Liver (tissue), 9 donors: Measurements from ENCODE around the gene PHYKPL. TPM values are rescaled to one million over a fixed set of nuclear protein-coding genes. Genes with fewer than 3 reads are reported as not detected.

ENCODE experiments used
- DNase-seq: peaks from one replicate; pipeline ENCODE4 v3.0.0-alpha.2; 2017; ENCODE audit warnings: low spot score
- H3K27ac ChIP-seq, 2 donors: one replicate each; pipeline ENCODE4 v1.7.0; 2013; ENCODE audit warnings: inconsistent platforms in 2 of 2, low read length in 2 of 2, control low read depth in 1 of 2, low read depth in 1 of 2, mild to moderate bottlenecking in 1 of 2
- H3K27me3 ChIP-seq, 4 donors: one replicate each; pipeline versions ENCODE4 v1.6.1 to v1.7.0; 2013; ENCODE audit warnings: low read length in 3 of 4, inconsistent platforms in 1 of 4, mild to moderate bottlenecking in 1 of 4, moderate library complexity in 1 of 4; ENCODE audit not compliant: control insufficient read depth in 4 of 4, insufficient read depth in 4 of 4
- H3K36me3 ChIP-seq, 4 donors: one replicate each; pipeline versions ENCODE4 v1.6.1 to v1.7.0; 2013; ENCODE audit warnings: low read length in 3 of 4, mild to moderate bottlenecking in 3 of 4, low read depth in 1 of 4, moderate library complexity in 1 of 4; ENCODE audit not compliant: control insufficient read depth in 4 of 4, insufficient read depth in 3 of 4
- H3K4me1 ChIP-seq, 4 donors: one replicate each; pipeline versions ENCODE4 v1.6.1 to v1.7.0; 2013; ENCODE audit warnings: low read length in 3 of 4, mild to moderate bottlenecking in 3 of 4, moderate library complexity in 1 of 4; ENCODE audit not compliant: control insufficient read depth in 4 of 4, insufficient read depth in 4 of 4
- H3K4me3 ChIP-seq, 3 donors: one replicate each; pipeline versions ENCODE4 v1.6.1 to v1.7.0; 2013; ENCODE audit warnings: low read length in 3 of 3, control low read depth in 1 of 3, low read depth in 1 of 3, mild to moderate bottlenecking in 1 of 3
- H3K9ac ChIP-seq, 2 donors: one replicate each; pipeline ENCODE4 v1.7.0; 2013; ENCODE audit warnings: low read length in 2 of 2, mild to moderate bottlenecking in 2 of 2, moderate library complexity in 2 of 2, control low read depth in 1 of 2, low read depth in 1 of 2
- H3K9me3 ChIP-seq, 4 donors: one replicate each; pipeline versions ENCODE4 v1.6.1 to v1.7.0; 2013; ENCODE audit warnings: low read length in 3 of 4; ENCODE audit not compliant: control insufficient read depth in 4 of 4
- ATF3 ChIP-seq: IDR thresholded peaks from 2 replicates; pipeline ENCODE4 v1.6.1; 2016; ENCODE audit warnings: antibody characterized with exemption
- CTCF ChIP-seq: fragments of 150-350 bp; IDR thresholded peaks from 2 replicates; pipeline ENCODE4 v1.5.1; 2017; ENCODE audit warnings: improper control_type of control experiment, low read depth, low read length; ENCODE audit not compliant: missing input control
- EGR1 ChIP-seq, 2 donors: IDR thresholded peaks; 2 replicates each; pipeline ENCODE4 v1.6.1; 2016 to 2018; ENCODE audit warnings: antibody characterized with exemption in 2 of 2, low read depth in 2 of 2
- FOXA1 ChIP-seq: IDR thresholded peaks from 2 replicates; pipeline ENCODE4 v1.6.1; 2016; ENCODE audit warnings: antibody characterized with exemption
- FOXA2 ChIP-seq: IDR thresholded peaks from 2 replicates; pipeline ENCODE4 v1.6.1; 2016; ENCODE audit warnings: antibody characterized with exemption
- GABPA ChIP-seq, 2 donors: IDR thresholded peaks in 1 of 2; conservative IDR thresholded peaks in 1 of 2; 2 replicates each; pipeline ENCODE4 v1.6.1; 2016; ENCODE audit warnings: antibody characterized with exemption in 2 of 2, mild to moderate bottlenecking in 1 of 2, moderate library complexity in 1 of 2
- HNF4A ChIP-seq, 2 donors: conservative IDR thresholded peaks; 2 replicates each; pipeline ENCODE4 v1.6.1; 2016; ENCODE audit warnings: antibody characterized with exemption in 2 of 2, mild to moderate bottlenecking in 2 of 2
- HNF4G ChIP-seq: IDR thresholded peaks from 2 replicates; pipeline ENCODE4 v1.6.1; 2016; ENCODE audit warnings: antibody characterized with exemption
- JUND ChIP-seq, 2 donors: IDR thresholded peaks; 2 replicates each; pipeline ENCODE4 v1.6.1; 2016; ENCODE audit warnings: antibody characterized with exemption in 2 of 2
- NR2F2 ChIP-seq: IDR thresholded peaks from 2 replicates; pipeline ENCODE4 v1.6.1; 2016; ENCODE audit warnings: antibody characterized with exemption
- RAD21 ChIP-seq, 2 donors: IDR thresholded peaks; 2 replicates each; pipeline ENCODE4 v1.6.1; 2016; ENCODE audit warnings: antibody characterized with exemption in 2 of 2, mild to moderate bottlenecking in 2 of 2
- RXRA ChIP-seq, 2 donors: IDR thresholded peaks; 2 replicates each; pipeline ENCODE4 v1.6.1; 2017 to 2018; ENCODE audit warnings: antibody characterized with exemption in 2 of 2, mild to moderate bottlenecking in 1 of 2
- SP1 ChIP-seq: IDR thresholded peaks from 2 replicates; pipeline ENCODE4 v1.6.1; 2018; ENCODE audit warnings: antibody characterized with exemption, mild to moderate bottlenecking
- TAF1 ChIP-seq: conservative IDR thresholded peaks from 2 replicates; pipeline ENCODE4 v1.6.1; 2016; ENCODE audit warnings: antibody characterized with exemption, mild to moderate bottlenecking
- YY1 ChIP-seq: IDR thresholded peaks from 2 replicates; pipeline ENCODE4 v1.6.1; 2016; ENCODE audit warnings: antibody characterized with exemption, mild to moderate bottlenecking
- ZBTB33 ChIP-seq: IDR thresholded peaks from 2 replicates; pipeline ENCODE4 v1.6.1; 2016; ENCODE audit warnings: antibody characterized with exemption
- WGBS: extraction: QIAGEN DNeasy Blood & Tissue Kit; methylation state at CpG from one replicate; pipeline ENCODE4 v1.1.7; 2013; 5-methylcytosine and 5-hydroxymethylcytosine counted together
- polyA plus RNA-seq, 2 donors: library from polyadenylated mRNA; stranded (reverse) in 1 of 2; unstranded in 1 of 2; fragments of 200-250 nt in 1 of 2; fragments of >200 nt in 1 of 2; fragmentation: Nextera tagmentation in 1 of 2; extraction: Ambion mirVana in 1 of 2; gene quantifications; one replicate each; pipeline versions ENCODE4 v1.2.1 to v1.2.3, GENCODE V29; 2013 to 2015
- total RNA-seq, 2 donors: library from RNA; depleted of rRNA; stranded (reverse); fragments of >200 nt; gene quantifications; one replicate each; pipeline ENCODE4 v1.2.3, GENCODE V29; 2014
- TF ChIP-seq, protein P1 (sequence below): IDR thresholded peaks from 2 replicates; pipeline ENCODE4 v1.6.1; 2016; ENCODE audit warnings: antibody characterized with exemption, mild to moderate bottlenecking
- TF ChIP-seq, protein P2 (sequence below): IDR thresholded peaks from 2 replicates; pipeline ENCODE4 v1.6.1; 2016; ENCODE audit warnings: antibody characterized with exemption
- donor health status: healthy.
- donor health status: healthy.
- donor health status: healthy.
- donor health status: healthy.
- donor health status: healthy.

The PHYKPL gene
- total and polyA plus RNA-seq, 4 donors: 25.6 to 103 (median 45.0) TPM

GRCh38 chr5:178192244-178192643 lies 40.4 kb downstream of the PHYKPL start:
- no peaks in the 10 kb centered on the region for H3K27me3 ChIP-seq
- H3K27ac ChIP-seq: no peak overlapping the region
- DNase-seq: no peak
- peaks cover 4 to 17% (median 6%) of the 10 kb centered on the region in 4 donors for H3K4me1 ChIP-seq
- 29% methylated on average over 2 of the region's 2 CpGs for WGBS
- no peaks in the 10 kb centered on the region for H3K36me3 ChIP-seq
- H3K4me3 ChIP-seq: no peak overlapping the region
- no peaks in the 10 kb centered on the region for H3K9me3 ChIP-seq
- TF ChIP-seq HNF4A (conservative IDR thresholded peaks at IDR 0.05): peak; percentile 44 to 77
- peak in 1 of 2 donors; percentile 53 for TF ChIP-seq GABPA (IDR thresholded peaks at IDR 0.05 in 1 of 2, conservative IDR thresholded peaks at IDR 0.05 in 1 of 2)
- peak; percentile 60 for TF ChIP-seq ZBTB33
- TF ChIP-seq HNF4G: no peak
- peak; percentile 26 for TF ChIP-seq FOXA2
- no peak for TF ChIP-seq CTCF
- no peak for TF ChIP-seq NR2F2
- TF ChIP-seq SP1: peak; percentile 55
- peak; percentile 95 to 96 for TF ChIP-seq EGR1 (IDR thresholded peaks at IDR 0.05; ENCODE audit: low read depth in 2 of 2)
- TF ChIP-seq, protein P1, sequence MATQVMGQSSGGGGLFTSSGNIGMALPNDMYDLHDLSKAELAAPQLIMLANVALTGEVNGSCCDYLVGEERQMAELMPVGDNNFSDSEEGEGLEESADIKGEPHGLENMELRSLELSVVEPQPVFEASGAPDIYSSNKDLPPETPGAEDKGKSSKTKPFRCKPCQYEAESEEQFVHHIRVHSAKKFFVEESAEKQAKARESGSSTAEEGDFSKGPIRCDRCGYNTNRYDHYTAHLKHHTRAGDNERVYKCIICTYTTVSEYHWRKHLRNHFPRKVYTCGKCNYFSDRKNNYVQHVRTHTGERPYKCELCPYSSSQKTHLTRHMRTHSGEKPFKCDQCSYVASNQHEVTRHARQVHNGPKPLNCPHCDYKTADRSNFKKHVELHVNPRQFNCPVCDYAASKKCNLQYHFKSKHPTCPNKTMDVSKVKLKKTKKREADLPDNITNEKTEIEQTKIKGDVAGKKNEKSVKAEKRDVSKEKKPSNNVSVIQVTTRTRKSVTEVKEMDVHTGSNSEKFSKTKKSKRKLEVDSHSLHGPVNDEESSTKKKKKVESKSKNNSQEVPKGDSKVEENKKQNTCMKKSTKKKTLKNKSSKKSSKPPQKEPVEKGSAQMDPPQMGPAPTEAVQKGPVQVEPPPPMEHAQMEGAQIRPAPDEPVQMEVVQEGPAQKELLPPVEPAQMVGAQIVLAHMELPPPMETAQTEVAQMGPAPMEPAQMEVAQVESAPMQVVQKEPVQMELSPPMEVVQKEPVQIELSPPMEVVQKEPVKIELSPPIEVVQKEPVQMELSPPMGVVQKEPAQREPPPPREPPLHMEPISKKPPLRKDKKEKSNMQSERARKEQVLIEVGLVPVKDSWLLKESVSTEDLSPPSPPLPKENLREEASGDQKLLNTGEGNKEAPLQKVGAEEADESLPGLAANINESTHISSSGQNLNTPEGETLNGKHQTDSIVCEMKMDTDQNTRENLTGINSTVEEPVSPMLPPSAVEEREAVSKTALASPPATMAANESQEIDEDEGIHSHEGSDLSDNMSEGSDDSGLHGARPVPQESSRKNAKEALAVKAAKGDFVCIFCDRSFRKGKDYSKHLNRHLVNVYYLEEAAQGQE: peak; percentile 31
- TF ChIP-seq RXRA (IDR thresholded peaks at IDR 0.05): peak; percentile 65 to 90
- TF ChIP-seq YY1: peak; percentile 26
- no peak for TF ChIP-seq TAF1
- TF ChIP-seq, protein P2, sequence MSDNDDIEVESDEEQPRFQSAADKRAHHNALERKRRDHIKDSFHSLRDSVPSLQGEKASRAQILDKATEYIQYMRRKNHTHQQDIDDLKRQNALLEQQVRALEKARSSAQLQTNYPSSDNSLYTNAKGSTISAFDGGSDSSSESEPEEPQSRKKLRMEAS: peak; percentile 76
- TF ChIP-seq ATF3: no peak
- TF ChIP-seq JUND (IDR thresholded peaks at IDR 0.05): peak in 1 of 2 donors; percentile 55
- no peak for TF ChIP-seq FOXA1
- peak in 1 of 2 donors; percentile 7 for TF ChIP-seq RAD21 (IDR thresholded peaks at IDR 0.05)
- H3K9ac ChIP-seq: no peak overlapping the region
